HG03097 (cell line): ENCODE data around the gene ABCC1.
"Not testable (repeated sequence)": the region's sequence is repeated elsewhere in the genome, so short reads cannot be mapped to it uniquely, and the experiment has no call there.

Experiments
- ATAC-seq: cut with Tn5 transposase; IDR thresholded peaks from one replicate; pipeline ENCODE4 v1.9.1; 2021; ENCODE audit not compliant: unreplicated experiment, low FRiP score

ABCC1 gene

DNA sequence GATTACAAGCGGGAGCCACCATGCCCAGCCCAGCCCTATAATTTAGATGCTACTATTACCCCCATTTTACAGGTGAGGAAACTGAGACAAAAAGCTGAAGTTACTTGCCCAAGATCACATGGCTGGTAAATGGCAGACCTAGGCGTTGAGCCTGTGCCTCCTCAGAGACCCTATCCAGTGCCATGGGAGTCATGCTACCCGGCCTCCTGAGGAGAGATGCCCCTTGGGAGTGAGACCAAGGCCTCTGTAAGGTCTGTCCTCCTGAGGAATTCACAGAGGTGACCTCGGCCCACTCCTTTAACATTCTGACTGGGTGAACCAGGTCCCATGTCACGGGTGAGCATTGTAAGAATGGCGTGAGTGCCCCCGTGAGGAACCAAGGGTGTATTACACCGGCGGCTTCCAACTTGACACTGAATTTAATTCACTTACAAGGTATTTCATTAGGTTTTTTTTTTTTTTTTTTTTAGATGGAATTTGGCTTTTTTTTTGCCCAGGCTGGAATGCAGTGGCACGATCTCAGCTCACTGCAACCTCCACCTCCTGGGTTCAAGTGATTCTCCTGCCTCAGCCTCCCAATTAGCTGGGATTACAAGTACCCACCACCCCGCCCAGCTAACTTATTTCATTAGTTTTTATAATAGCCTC is 178.2 kb downstream of the ABCC1 start:
- ATAC-seq = peak; percentile 63

DNA sequence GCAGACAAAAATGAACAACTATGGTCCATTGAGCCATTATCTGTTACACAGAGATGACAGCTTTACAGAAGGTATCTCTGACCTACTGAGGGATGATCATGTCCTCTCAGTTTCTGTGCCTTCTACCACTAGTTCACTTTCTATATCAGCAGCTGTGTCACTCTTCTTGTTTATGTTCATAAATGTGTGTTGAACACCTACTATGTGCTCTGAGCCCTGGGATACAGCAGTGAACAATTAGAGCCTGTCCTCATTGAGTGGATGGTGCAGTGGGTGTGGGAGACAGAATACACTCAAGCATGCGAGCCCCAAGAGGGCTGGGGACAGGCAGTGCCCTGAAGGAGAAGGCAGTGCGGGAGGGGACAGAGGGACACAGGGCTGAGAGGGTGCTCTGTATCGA is 181.8 kb downstream of the ABCC1 start:
- no peak for ATAC-seq

DNA sequence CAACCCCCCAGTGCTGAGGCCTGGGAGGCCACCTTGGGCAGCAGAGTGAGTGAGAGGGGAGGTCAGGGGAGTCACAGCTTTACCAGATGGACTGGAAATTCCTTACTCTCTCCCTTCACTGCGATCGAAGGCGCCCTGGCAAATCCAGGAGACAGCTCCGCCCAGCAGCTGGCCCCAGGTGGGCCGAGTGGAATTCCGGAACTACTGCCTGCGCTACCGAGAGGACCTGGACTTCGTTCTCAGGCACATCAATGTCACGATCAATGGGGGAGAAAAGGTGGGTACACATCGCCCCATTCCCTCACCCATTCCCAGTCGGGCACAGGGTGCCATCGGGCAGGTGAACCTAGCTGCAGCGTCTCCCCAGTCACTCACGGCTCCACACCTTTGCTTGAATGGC is 182.2 kb downstream of the ABCC1 start:
- ATAC-seq = no peak

DNA sequence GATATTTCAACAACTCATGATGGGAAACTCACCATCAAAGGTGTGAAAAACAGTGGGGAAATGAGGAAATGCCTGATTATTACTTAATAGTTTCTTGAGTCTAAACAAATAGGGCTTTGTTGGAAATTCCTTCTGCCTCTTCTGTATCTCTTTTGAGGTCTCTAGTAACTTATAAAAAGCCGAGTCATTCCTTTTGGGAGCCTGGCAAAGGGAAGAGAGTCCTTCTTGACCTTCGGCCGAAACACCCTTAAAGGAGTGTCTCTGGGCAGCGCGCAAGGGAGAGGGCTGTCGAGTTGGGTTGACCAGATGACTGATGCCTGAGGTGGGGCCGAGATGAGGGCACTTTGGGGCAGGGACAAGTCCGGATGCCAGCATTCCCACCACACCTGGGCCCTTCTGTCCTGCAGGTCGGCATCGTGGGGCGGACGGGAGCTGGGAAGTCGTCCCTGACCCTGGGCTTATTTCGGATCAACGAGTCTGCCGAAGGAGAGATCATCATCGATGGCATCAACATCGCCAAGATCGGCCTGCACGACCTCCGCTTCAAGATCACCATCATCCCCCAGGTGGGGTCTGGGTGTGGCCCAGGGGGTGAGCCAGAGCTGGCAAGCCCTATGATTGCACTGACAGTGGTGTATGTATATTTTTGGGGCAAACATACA is 184.7 kb downstream of the ABCC1 start:
- no peak for ATAC-seq

- ATAC-seq = no peak
Observed at GRCh38 chr16:16136588-16136987, 187.2 kb downstream of the ABCC1 start.

DNA sequence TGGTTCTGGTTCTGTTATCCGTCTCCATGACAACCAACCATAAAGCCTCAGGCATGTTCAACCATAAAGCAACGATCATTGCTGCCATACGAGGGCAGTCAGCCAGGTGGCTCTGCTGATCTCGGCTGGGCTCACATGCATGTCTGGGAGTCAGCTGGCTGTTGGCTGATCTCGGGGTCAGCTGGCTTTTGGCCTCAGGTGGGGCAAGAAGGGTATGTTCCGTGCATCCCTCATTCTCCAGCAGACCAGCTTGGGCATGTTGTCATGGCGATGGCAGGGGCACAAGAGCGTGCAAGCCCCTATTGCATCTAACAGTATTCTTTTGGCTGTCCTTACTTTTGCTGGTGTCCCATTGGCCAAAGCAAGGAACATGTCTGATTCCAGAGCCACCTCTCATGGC is 187.7 kb downstream of the ABCC1 start:
- ATAC-seq = no peak

GRCh38 chr16:16138034-16138635 is 188.7 kb downstream of the ABCC1 start:
- ATAC-seq = no peak

DNA sequence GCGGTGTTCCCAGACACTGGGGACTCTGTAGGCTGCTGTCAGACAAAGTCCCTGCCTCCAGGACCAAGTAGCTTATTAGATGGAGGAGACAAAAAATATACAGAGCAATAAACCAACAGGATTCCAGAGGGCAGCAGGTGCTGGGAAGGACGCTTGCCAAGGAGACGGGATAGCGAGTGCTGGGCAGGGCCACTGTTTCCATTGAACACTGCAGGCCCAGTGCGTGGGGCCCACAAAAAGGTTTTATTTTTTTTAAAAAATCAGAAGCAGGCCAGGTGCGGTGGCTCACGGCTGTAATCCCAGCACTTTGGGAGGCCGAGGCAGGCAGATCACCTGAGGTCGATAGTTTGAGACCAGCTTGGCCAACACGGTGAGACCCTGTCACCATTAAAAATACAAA is 189.6 kb downstream of the ABCC1 start:
- no peak for ATAC-seq

GRCh38 chr16:16139806-16140205 is 190.4 kb downstream of the ABCC1 start:
- ATAC-seq = no peak

DNA sequence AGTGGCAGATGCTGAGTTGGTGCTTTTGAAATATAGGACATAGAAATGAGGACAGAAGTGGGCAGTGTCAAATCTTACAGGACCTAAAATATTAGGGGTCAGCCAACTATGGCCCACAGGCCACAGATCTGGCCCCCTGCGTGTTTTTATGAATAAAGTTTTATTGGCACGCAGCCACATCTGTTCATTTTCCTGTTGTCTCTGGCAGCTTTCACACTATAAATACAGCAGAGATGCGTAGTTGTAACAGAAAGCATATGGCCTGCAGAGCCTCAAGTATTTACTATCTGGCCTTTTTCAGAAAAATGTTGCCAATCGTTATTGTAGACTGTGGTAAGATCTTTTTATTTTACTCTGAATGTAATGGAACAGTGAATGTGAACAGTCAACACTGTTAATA is 191.1 kb downstream of the ABCC1 start:
- no peak for ATAC-seq

GRCh38 chr16:16141141-16141540 is 191.7 kb downstream of the ABCC1 start:
- ATAC-seq = no peak

DNA sequence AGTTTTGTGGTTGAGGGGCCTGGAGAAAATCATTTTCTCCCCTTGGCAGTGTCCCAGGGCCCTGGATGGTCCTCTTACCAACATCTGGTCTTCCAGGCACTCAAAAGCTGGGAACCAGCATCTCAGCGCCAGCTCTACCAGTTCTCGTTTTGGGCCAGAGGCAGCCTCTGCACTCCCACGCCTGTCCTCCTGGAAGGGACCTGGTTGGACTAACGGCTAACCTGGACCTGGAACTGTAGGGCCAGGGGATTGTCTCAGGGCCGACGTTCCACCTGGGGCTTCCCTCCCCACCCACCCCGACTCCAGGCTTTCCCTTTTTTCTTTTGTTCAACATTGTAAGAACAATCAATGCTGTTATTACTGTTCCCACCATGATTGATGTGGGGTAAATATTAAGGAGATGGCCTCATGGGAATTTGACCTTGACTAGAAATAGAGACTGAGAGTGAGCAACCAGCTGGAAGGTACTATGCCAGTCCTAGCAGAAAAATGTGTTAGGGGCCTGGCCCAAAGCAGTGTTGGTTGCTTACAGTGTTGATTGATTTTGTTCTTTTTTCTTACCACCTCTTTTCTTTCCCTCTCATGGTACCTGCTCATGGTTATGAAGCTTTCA is 192.5 kb downstream of the ABCC1 start:
- ATAC-seq = no peak

GRCh38 chr16:16143038-16143763 is 193.8 kb downstream of the ABCC1 start:
- ATAC-seq = no peak

DNA sequence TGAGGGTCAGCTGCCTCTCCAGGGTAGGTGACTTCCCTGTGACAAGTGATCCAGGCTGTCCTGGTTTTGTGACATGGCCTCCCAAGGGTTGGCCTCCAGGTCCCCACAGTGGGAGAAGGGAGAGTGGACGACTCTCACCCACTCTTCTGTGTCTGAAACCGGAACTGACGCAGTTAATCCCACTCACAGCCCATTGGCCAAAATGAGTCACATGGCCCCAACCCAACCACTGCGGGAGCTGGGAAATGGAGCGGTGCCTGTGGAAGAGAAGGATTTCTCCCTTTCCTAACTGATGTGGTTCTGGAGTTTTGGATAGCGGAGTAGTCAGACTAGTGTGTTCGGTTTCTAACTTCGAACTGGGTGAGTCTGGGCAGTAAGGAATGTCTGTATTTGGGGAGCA is 194.5 kb downstream of the ABCC1 start:
- no peak for ATAC-seq

- ATAC-seq = no peak
Observed at GRCh38 chr16:16144416-16144815, 195.0 kb downstream of the ABCC1 start.

- no peak for ATAC-seq
Observed at GRCh38 chr16:16145286-16145685, 195.9 kb downstream of the ABCC1 start.

DNA sequence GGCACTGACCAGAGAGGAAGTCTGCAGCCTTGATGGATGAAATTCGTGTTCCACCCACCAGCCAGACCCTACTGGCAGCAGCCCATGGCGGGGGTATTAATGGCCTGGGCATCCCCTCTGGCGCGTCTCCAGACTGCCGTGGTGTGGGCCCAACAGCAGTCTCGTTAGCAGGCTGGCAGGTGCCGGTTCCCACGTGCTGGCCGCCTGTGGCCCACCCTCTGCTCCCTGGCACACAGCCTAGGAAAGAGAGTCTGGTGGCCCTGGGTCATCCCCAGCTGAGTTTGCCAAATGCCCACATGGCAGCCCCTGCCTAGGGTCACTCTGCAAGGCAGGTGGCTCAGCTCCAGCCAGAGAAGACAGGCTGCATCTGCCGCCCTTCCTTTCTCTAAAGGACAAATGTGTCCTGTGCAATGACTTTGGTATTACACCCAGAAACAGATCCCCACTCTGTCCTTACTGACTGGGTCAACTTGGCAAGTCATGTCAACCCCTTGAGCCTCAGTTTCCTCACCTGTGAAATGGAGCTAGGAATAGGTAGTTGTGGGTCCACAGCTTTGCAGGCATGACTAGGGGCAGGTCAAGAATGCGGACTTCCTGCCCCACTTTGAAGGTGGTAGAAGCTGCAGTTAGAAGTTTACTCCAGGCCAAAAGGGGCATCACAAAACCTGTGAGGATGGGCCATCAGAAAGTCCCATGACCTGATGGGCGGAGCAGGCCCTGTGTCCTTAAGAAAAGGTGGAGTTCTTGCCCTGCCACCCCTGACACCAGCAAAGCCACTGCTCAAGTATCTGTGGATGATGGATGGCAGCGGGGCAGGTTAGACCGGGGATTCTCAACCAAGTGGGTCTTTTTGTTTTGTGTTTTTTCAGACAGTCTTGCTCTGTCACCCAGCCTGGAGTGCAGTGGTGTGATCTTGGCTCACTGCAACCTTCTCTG is 197.2 kb downstream of the ABCC1 start:
- ATAC-seq = no peak

GRCh38 chr16:16147316-16147999 is 198.0 kb downstream of the ABCC1 start:
- no peak for ATAC-seq

- not testable (repeated sequence) for ATAC-seq
Observed at GRCh38 chr16:16148000-16148599, 198.7 kb downstream of the ABCC1 start.
